BJ (cell line): ENCODE data around the gene GRN. TPM values are rescaled to one million over a fixed set of nuclear protein-coding genes. Genes with fewer than 3 reads are reported as not detected.
A peak's percentile ranks its signal among the peaks of the same experiment; 100 is the strongest.

Source experiments
- CTCF ChIA-PET: fragments of 350-600 bp; formaldehyde crosslinking; extraction: SDS; loops from one replicate; lab custom pipeline; 2021; ENCODE audit warnings: antibody characterized with exemption, inconsistent platforms; lab: Yijun Ruan, JAX
- POLR2A ChIA-PET: fragments of 300-600 bp; sonication (Branson Sonifier 250); formaldehyde crosslinking; extraction: SDS; loops from one replicate; lab custom pipeline; 2021; ENCODE audit warnings: antibody characterized with exemption; lab: Charles Lee
- DNase-seq: peaks from one replicate; pipeline ENCODE4 v3.0.0-alpha.2; 2011; ENCODE audit warnings: low read depth
- H3K27me3 ChIP-seq: 2 replicates; pipeline ENCODE4 v1.6.0; 2011; ENCODE audit warnings: low read length; ENCODE audit not compliant: control insufficient read depth, insufficient read depth
- H3K36me3 ChIP-seq: 2 replicates; pipeline ENCODE4 v1.5.1; 2011; ENCODE audit warnings: low read length; ENCODE audit not compliant: control insufficient read depth, insufficient read depth
- H3K4me3 ChIP-seq: 2 replicates; pipeline ENCODE4 v1.5.1; 2011; ENCODE audit warnings: low read depth, mild to moderate bottlenecking, control low read depth, low read length
- polyA plus RNA-seq: library from polyadenylated mRNA; depleted of rRNA; stranded (reverse); fragments of >200 nt; gene quantifications from 2 replicates; pipeline ENCODE4 v1.2.3, GENCODE V29; 2011
- TF ChIP-seq, protein P1 (sequence below): IDR thresholded peaks from 2 replicates; pipeline ENCODE4 v1.5.1; 2011; ENCODE audit warnings: low read depth, mild to moderate bottlenecking, control low read depth, inconsistent platforms, low read length, moderate library complexity; ENCODE audit not compliant: insufficient read depth

Gene GRN
- polyA plus RNA-seq, 1 experiment = 581 TPM

DNA sequence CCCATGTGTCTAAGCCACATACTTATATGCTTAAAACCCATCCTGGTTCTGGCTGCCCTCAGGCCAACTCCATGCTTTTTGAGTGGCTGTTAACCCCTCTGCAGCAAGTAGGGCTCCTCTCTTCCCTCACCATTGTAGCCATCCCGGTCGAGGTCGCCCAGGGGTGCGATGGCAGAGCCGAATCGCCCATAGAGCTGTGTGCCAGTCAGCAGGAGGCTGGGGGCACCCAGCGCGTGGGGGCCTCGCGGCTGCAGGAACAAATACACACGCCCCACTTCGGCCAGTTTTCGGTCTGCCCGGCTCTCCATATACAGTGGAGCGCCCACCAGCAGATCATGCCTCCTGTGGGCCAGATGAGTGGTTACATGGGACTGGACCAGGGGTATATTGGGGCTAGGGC, 38.3 kb downstream of the GRN start:
- Histone ChIP-seq H3K36me3 (no peaks in the 10 kb centered on the region), H3K4me3 (no peak overlapping the region), H3K27me3 (peaks cover 10% of the 10 kb centered on the region)
- POLR2A ChIA-PET = no interaction called here
- CTCF ChIA-PET = no interaction called here
- DNase-seq = no peak
- TF ChIP-seq, protein P1, sequence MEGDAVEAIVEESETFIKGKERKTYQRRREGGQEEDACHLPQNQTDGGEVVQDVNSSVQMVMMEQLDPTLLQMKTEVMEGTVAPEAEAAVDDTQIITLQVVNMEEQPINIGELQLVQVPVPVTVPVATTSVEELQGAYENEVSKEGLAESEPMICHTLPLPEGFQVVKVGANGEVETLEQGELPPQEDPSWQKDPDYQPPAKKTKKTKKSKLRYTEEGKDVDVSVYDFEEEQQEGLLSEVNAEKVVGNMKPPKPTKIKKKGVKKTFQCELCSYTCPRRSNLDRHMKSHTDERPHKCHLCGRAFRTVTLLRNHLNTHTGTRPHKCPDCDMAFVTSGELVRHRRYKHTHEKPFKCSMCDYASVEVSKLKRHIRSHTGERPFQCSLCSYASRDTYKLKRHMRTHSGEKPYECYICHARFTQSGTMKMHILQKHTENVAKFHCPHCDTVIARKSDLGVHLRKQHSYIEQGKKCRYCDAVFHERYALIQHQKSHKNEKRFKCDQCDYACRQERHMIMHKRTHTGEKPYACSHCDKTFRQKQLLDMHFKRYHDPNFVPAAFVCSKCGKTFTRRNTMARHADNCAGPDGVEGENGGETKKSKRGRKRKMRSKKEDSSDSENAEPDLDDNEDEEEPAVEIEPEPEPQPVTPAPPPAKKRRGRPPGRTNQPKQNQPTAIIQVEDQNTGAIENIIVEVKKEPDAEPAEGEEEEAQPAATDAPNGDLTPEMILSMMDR = no peak

DNA sequence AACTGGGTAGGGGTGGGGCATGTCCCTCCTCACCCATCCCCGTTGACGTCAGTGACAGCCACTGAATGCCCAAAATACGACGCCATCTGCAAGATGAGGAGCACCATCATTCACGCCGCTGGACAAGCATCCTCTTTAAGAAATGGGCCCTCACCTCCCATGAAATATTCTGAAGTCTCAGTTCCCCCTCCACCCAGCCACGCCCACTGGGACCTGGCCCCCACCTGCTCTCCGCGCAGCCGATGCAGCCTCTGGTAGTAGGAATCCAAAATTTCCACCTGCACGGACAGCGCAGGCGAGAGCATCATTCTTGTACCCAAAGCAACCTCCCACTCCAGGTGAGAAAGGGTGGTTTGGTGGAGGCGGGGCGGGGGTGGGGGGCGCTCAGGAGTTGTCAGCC, 38.8 kb downstream of the GRN start:
- Histone ChIP-seq H3K36me3 (no peaks in the 10 kb centered on the region), H3K27me3 (peaks cover 10% of the 10 kb centered on the region), H3K4me3 (no peak overlapping the region)
- POLR2A ChIA-PET = no interaction called here
- DNase-seq = no peak
- CTCF ChIA-PET = no interaction called here
- TF ChIP-seq, protein P1 = no peak

- Histone ChIP-seq H3K27me3 (peaks cover 10% of the 10 kb centered on the region), H3K36me3 (no peaks in the 10 kb centered on the region), H3K4me3 (no peak overlapping the region; the same call in 1 of the 2 replicates)
- ChIA-PET POLR2A (no interaction called here), CTCF (interaction anchor here (1.9 kb wide), 1 partner anchor 20 kb away, joined by 4 read pairs; no protein-coding TSS in a partner anchor)
- DNase-seq = no peak
- TF ChIP-seq, protein P1 = no peak
These were observed 39.2 kb downstream of the GRN start for GRCh38 chr17:44384281-44384822.

- POLR2A ChIA-PET = no interaction called here
- H3K27me3 ChIP-seq = peaks cover 10% of the 10 kb centered on the region
- H3K36me3 ChIP-seq = no peaks in the 10 kb centered on the region
- no peak for DNase-seq
- TF ChIP-seq, protein P1 = no peak
- CTCF ChIA-PET = interaction anchor here (0.9 to 2.5 kb wide), 5 partner anchors 9 to 139 kb away, joined by 4 to 11 read pairs (median 6); partner anchors contain the start of gene FAM171A2
- peak overlapping the region; percentile 53 for H3K4me3 ChIP-seq
These were observed 39.8 kb downstream of the GRN start for GRCh38 chr17:44384823-44385286.

DNA sequence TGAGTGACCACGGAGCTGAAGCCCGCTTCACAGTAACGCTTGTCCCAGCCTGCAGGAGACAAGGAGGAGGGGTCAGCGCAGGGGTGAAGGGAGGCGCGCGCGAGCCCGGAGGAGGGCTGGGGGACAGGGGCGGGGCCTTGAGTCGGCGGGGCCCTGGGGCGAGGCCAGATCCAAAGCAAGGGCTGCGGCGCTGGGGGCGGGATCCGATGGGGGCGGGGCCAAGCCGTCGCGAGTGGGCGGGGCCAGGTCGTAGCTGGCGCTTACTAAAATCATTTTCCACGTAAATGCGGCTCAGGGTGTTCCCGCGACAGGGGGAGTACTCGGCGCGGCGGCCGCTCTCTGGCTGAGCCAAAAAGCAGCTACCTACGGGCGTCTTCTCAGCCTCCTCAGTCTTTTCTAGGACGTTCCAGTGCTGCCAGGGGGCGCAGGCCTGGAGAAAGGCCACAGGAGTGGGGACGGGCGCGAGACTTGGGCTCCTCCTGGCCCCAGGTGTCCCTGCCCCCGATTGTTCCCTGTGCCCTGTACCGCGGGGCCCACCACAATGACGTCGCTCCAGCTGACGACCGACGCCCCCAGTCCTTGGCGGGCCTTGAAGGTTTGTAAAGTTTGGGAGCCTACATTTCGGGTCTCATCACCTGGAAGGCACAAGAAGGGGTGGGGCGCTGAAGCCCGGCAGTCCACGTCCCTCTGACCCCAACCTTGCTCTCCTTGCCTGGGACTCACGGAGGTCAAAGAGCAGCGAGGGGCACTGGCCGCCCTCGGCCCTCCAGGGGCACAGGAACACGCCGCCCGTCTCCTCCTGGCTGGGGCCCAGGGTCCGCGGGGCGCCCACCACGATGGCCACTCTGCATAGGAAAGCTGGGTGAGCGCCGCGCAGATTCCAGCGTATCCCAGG, 40.4 kb downstream of the GRN start:
- peaks cover 10% of the 10 kb centered on the region for H3K27me3 ChIP-seq
- peak overlapping the region; percentile 53 for H3K4me3 ChIP-seq
- CTCF ChIA-PET = interaction anchor here (0.5 to 2.5 kb wide), 10 partner anchors 9 to 138 kb away, joined by 3 to 11 read pairs (median 4); partner anchors contain the start of gene FAM171A2
- H3K36me3 ChIP-seq = no peaks in the 10 kb centered on the region
- peak; percentile 13 for DNase-seq
- POLR2A ChIA-PET = interaction anchor here (0.8 kb wide), 1 partner anchor 138 kb away, joined by 3 read pairs; no protein-coding TSS in a partner anchor
- TF ChIP-seq, protein P1 = peak; percentile 42
